Caki2 (cell line): Measurements from ENCODE around the gene CSTPP1. TPM values are rescaled to one million over a fixed set of nuclear protein-coding genes. Genes with fewer than 3 reads are reported as not detected.
"Not testable (repeated sequence)": the region's sequence is repeated elsewhere in the genome, so short reads cannot be mapped to it uniquely, and the experiment has no call there.

Source experiments
- DNase-seq: peaks from one replicate; pipeline ENCODE4 v3.0.0-alpha.2; 2015; ENCODE audit warnings: low read depth
- in situ Hi-C: cut with HindIII; loops from 2 replicates; pipeline ENCODE4 v1.10.0; 2016; ENCODE audit warnings: low sequenced_read_pairs, low pct_unique_long_range_greater_than_20kb, mixed read lengths
- total RNA-seq: library from RNA; depleted of rRNA; stranded (reverse); fragments of >200 nt; shearing (Covaris generic); gene quantifications from 2 replicates; pipeline ENCODE4 v1.2.3, GENCODE V29; 2014; ENCODE audit warnings: low replicate concordance; rRNA removed

CSTPP1 gene
- total RNA-seq, 1 experiment from 2014 or later, result 33.6 TPM

DNA sequence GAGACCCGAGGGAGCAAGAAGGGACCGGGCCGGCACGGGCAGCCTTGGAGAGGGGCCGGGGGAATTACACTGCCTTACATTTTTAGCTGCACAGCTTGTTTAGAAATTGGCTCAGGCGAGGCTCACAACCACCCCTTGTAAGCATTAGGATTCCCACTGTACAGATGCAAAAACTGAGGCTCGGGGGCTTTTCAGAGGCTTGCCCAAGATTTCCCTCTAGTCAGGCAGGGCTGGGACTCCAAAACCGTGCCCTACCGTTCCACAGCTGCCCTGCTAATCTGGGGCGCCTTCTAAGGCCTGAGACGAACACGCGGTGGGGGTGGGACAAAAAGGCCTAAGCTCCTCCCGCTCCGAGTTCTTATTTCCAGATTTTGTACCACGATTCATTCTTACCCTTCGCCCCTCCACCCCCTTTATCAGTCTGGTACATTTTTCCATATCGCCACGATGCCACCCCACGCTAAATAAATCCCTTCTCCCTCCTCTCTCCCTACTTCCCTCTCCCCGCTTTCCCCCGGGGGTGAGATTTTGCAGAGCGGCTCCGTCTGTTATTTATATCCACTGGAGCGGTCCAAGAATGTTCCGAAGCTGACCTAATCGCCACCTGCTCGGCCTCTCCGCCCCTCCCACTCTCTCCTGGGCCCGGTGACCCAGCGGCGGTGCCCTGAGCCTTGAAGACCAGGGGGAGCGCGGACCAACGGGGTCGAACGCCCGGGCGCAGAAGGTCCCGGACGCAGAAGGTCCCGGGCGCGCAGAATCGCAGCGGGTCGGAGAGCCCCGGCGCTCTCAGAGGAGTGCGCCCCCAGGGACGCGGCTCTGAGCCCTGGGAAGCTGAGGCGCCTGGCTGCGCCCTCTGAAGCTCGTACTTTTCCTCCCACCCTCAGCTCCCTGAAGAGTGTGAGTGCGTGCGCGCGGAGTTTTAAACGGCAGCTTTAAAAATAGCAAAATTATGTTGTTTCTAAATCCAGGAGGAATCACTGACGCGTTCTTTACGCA lies 250.4 kb downstream of the CSTPP1 start:
- in situ Hi-C loops, result no loop called here
- no peak for DNase-seq

DNA sequence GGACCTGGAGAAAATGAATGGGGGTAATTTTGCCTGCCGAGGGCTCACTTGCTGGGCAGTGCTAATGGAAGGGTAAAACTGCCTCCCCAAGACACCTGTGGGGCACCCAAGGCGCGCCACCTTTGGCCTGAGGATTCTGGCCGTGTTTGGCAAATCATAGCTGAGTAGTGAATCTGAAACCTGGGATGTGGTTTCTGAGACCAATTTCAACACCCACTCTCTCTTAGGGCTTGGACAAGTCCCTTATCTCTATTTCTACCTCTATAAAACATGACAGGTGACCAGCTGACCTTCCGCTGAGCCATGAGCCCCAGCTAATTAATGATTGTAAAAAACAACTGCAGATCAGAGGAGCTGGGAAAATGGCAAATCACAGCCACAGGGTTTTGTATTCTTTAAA lies 251.2 kb downstream of the CSTPP1 start:
- DNase-seq, result no peak
- in situ Hi-C loops, result no loop called here

DNA sequence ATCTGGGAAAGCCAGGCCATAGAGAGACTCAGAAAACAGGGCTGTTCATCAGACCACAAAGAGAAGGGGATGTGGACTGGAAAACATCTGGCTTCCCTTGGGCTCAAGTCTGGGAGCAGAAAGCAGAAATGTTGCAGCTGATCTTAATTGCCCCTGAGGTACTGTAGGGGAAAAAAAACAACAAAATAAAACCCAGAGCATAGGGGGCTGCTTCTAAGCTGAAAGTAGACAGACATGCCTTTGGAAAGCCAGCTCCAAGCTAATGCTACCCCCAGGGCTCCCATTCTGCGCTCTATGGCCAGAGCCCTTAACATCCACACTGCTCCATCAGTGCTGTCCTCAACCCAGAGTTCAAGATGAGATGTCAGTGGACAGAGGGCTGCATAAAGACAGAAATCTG lies 251.7 kb downstream of the CSTPP1 start:
- no peak for DNase-seq
- in situ Hi-C loops, result no loop called here

DNA sequence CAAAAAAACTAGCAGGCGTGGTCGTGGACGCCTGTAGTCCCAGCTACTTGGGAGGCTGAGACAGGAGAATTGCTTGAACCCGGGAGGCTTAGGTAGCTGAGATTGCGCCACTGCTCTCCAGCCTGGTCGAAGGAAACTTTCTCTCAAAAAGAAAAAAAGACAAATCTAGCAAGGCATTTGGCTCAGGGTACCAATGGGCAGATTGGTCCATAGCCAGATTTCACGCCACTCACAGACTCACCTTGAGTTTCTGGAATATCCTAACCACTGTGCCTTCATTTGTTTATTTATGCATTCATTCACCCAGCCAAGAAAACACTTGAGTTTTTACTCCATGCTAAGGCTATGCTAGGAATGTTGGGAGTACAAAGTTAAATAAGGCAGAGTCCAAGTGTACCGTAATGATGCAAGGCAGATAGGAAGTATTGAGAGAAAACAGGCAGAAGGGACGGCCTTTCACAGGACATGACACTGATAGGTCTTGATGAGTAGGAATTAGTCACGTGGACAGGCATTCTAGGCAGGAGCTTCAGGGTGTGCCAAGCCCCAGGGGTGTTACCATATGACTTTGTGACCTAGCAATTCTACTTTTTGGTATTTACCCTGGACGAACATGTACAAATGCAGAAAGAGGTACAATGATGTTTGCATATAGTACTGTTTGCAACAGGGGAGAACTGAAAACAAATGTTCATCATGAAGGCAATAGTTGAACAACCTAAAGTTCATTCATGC lies 252.7 kb downstream of the CSTPP1 start:
- in situ Hi-C loops, result no loop called here
- peak; percentile 89 for DNase-seq

DNA sequence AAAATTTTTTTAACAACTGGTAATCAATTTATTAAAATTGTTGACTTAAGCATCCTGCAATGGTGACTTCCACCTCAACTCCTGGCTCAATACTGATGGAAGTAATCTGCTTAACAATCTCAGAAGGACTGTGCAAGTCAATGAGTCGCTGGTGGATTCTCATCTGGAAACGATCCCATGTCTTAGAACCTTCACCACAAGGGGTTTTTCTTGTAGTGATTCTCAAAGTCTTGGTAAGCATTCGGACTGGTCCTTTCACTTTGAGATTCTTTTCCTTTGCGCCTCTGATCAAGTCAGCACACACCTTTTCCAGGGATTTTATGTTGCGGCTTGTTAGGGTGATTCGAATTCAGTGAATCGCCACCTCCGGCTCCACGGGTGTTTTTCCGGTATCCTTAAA lies 254.6 kb downstream of the CSTPP1 start:
- in situ Hi-C loops, DNase-seq: not testable (repeated sequence)

DNA sequence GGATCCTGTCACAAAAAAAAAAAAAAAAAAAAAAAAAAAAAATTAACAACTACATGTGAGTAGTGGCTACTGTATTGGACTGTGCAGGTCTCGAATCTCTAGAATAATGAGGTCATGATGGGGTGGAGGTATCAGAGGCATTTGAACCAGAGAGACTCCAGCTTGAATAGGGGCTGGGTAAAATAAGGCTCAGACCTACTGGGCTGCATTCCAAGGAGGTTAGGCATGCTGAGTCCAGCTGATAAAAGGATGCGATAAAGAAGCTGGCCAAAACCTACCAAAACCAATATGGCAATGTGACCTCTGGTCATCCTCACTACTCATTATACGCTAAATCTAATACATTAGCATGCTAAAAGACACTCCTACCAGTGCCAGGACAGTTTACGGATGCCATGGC lies 255.6 kb downstream of the CSTPP1 start:
- no peak for DNase-seq
- in situ Hi-C loops, result no loop called here

DNA sequence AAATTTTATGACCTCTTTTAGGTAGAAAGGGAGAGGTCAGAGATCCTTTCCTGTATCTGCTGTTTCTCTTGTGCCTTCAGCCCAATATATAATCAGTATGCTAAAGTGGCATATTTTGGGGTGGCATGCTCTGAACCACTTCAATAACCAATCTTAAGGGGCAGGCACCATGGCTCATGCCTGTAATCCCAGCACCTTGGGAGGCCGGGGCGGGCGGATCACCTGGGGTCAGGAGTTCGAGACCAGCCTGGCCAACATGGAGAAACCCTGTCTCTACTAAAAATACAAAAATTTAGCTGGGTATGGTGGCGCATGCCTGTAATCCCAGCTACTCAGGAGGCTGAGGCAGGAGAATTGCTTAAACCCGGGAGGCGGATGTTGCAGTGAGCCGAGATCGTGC lies 261.6 kb downstream of the CSTPP1 start:
- DNase-seq, in situ Hi-C loops: not testable (repeated sequence)

DNA sequence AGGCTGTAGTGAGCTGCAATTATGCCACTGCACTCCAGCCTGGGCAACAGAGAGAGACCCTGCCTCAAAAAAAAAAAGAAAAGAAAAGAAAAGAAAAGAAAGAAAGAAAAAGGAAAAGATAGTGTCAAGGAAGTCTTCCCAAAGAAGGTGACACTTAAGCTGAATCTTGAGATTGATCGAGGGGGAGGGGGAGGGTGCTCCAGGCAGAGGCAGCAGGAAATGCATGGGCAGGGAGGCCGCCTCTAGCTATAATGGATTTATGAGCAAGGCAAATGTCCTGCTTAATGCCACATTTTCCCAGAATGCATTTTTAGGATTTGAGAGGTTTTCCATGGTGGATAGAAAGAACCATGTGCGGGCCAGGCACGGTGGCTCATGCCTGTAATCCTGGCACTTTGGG lies 264.5 kb downstream of the CSTPP1 start:
- in situ Hi-C loops, result no loop called here
- no peak for DNase-seq

DNA sequence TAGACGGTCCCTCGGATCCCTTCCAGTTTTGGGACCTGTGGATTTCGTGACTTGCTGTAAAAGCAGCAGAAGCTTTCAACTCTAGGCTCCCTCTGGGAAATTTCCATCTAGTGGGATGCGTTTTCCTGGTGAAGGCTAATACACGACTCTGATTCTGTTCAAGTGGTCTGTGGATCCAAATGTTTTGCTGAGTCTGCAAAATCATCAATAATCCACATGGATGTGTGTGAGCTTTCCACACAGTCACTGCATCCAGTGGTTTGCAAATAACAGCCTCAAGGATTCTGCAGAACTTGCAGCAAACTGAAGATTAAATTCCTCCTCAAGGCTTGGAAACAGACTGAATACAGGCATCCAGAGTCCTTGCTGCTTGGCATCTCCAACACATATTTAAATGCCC lies 266.0 kb downstream of the CSTPP1 start:
- in situ Hi-C loops, result no loop called here
- DNase-seq, result no peak

DNA sequence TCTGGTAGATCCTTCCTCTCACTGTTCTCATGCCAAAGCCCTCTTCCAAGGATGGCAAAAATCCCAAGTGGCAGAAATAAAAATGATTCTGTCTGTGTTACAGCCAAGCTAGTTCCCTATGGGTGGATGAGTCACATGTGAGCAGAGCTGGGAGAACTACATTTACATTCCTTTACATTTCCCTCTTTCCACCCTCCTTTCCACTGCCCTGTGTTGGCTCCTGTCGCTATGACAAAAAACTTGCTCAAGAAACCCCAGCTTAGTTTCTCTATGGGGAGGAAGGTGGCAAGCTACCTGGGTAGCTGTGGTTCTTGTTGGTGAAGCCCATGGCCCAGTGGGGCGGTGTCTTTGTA lies 268.1 kb downstream of the CSTPP1 start:
- DNase-seq, result no peak
- in situ Hi-C loops, result no loop called here

DNA sequence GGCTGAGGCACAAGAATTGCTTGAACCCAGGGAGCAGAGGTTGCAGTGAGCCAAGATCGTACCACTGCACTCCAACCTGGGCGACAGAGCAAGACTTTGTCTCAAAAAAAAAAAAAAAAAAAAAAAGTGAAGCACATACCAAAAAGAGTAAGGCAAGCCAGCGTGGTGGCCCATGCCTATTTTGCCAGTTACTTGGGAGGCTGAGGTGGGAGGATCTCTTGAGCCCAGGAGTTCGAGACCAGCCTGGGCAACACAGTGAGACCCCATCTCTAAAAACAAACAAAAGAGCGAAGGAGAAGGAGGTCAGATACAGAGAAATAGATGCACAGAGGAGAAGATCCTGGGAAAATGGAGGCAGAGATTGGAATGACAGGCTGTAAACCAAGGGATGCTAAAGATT lies 270.0 kb downstream of the CSTPP1 start:
- in situ Hi-C loops, DNase-seq: not testable (repeated sequence)

DNA sequence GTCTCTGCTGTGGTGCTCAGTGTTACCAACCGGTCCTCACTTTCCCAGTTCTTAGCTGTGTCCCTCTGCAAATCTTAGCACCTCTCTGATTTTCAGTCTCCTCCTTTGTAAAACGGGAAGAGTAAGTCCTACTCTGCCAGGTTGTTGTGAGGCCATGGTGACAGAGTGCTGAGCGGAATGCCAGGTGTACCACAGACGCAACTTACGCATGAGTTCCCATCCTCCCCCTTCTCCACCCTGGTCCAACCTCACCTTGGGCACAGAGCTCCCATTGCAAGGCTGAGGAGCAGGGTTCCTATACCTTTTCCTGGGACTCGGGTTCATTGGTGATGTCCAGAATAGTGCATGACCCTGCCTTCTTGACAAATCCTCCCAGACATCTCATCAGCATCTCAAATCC lies 270.9 kb downstream of the CSTPP1 start:
- DNase-seq, result no peak
- in situ Hi-C loops, result no loop called here

DNA sequence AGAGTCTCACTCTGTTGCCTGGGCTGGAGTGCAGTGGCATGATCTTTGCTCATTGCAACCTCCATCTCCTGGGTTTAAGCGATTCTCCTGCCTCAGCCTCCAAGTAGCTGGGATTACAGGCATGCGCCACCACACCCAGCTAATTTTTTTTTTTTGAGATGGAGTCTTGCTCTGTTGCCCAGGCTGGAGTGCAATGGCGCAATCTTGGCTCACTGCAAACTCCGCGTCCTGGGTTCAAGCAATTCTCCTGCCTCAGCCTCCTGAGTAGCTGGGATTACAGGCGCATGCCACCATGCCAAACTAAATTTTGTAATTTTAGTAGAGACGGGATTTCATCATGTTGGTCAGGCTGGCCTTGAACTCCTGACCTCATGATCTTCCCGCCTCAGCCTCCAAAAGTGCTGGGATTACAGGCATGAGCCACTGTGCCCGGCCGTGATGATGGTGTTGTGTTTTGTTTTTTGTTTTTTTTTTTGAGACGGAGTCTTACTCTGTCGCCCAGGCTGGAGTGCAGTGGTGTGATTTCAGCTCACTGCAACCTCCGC lies 271.5 kb downstream of the CSTPP1 start:
- DNase-seq, in situ Hi-C loops: not testable (repeated sequence)

DNA sequence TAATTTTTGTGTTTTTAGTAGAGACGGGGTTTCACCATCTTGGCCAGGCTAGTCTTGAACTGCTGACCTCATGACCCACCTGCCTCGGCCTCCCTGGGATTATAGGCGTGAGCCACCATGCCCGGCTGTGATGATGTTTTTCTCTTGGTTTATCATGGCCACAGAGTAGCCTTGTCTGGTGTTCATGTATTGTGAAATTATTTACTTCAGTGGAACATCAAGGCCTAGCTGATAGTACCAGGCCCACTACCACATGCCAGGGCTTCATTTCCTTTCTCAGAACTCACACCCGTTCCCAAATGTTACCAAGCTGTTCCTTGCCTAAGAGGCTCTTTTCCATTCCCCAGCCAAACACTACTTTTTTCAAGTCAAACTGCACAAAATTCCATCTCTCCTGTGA lies 272.1 kb downstream of the CSTPP1 start:
- DNase-seq, result no peak
- in situ Hi-C loops, result no loop called here

Other genes starting within 250 kb of the CSTPP1 start
- gene ARHGAP1, start 236.1 kb upstream of the CSTPP1 start, total RNA-seq, result 6.1 and 9.4 TPM in 2 replicates
- 12.2 and 21.8 TPM in 2 replicates for gene ZNF408, start 235.7 kb upstream of the CSTPP1 start, total RNA-seq
- gene F2, start 217.5 kb upstream of the CSTPP1 start, total RNA-seq, result 0.71 TPM in 1 of 2 replicates, not detected in the other
- gene CKAP5, start 90.5 kb upstream of the CSTPP1 start, total RNA-seq, result 24.3 and 24.7 TPM in 2 replicates
- gene LRP4, start 18.2 kb upstream of the CSTPP1 start, total RNA-seq, result 8.7 and 15.2 TPM in 2 replicates
- 77.9 and 114 TPM in 2 replicates for gene ARFGAP2, start 240.1 kb downstream of the CSTPP1 start, total RNA-seq
- 31.9 and 35.9 TPM in 2 replicates for gene PACSIN3, start 249.7 kb downstream of the CSTPP1 start, total RNA-seq